HCT116 (cell line): ENCODE data around the gene CKAP4.

ENCODE experiments used
- CEBPB ChIP-seq: IDR thresholded peaks from 2 replicates; pipeline ENCODE4 v1.6.1; 2012; ENCODE audit warnings: low read depth
- CTCF ChIP-seq, 3 experiments: fragments of 200-600 bp in 1 of 3; sonication (generic) in 1 of 3; IDR thresholded peaks in 2 of 3; conservative IDR thresholded peaks in 1 of 3; 2 replicates each; pipeline ENCODE4 v1.5.1; 2012 to 2017; ENCODE audit warnings: low read depth in 2 of 3, low read length in 2 of 3, antibody characterized with exemption in 1 of 3, borderline replicate concordance in 1 of 3, control low read depth in 1 of 3, mild to moderate bottlenecking in 1 of 3, mixed read lengths in 1 of 3, mixed run types in 1 of 3, moderate library complexity in 1 of 3; ENCODE audit not compliant: insufficient read depth in 1 of 3
- EZH2 ChIP-seq: fragments of 200-600 bp; sonication (generic); IDR thresholded peaks from 2 replicates; pipeline ENCODE4 v1.6.1; 2017; ENCODE audit warnings: antibody characterized with exemption, mixed run types
- MAX ChIP-seq: IDR thresholded peaks from 2 replicates; pipeline ENCODE4 v1.6.1; 2012
- POLR2A ChIP-seq: IDR thresholded peaks from 2 replicates; pipeline ENCODE4 v1.7.0; 2011; ENCODE audit warnings: borderline replicate concordance; ENCODE audit not compliant: insufficient read depth, insufficient read length; ENCODE audit errors: extremely low read depth
- POLR2AphosphoS5 ChIP-seq: IDR thresholded peaks from 2 replicates; pipeline ENCODE4 v1.6.1; 2011; ENCODE audit warnings: mild to moderate bottlenecking, low read depth, low read length, moderate library complexity
- RAD21 ChIP-seq: IDR thresholded peaks from 2 replicates; pipeline ENCODE4 v1.6.1; 2012; ENCODE audit warnings: low read depth, mild to moderate bottlenecking
- ZBTB33 ChIP-seq: IDR thresholded peaks from 2 replicates; pipeline ENCODE4 v1.6.1; 2011; ENCODE audit warnings: mild to moderate bottlenecking, low read length, moderate library complexity; ENCODE audit not compliant: insufficient replicate concordance; ENCODE audit errors: extremely low read depth

GRCh38 chr12:106190581-106190980, 57.2 kb downstream of the CKAP4 start:
- TF ChIP-seq CTCF (IDR thresholded peaks at IDR 0.05 in 2 of 3, conservative IDR thresholded peaks at IDR 0.05 in 1 of 3; ENCODE audit: borderline replicate concordance in 1 of 3, insufficient read depth in 1 of 3, low read depth in 2 of 3, low read length in 2 of 3) (no peak), RAD21 (no peak), EZH2 (no peak), POLR2AphosphoS5 (no peak), POLR2A (no peak), MAX (no peak), CEBPB (no peak), ZBTB33 (no peak)
